Raji (cell line): Measurements from ENCODE around the gene PBX1.

Experiments used
- POLR2A ChIP-seq: IDR thresholded peaks from 2 replicates; pipeline ENCODE4 v1.6.1; 2011; ENCODE audit warnings: low read depth, low read length, control low read depth; ENCODE audit not compliant: insufficient read depth

Gene PBX1

GRCh38 chr1:164880644-164881043, 321.7 kb downstream of the PBX1 start:
- TF ChIP-seq POLR2A: no peak

GRCh38 chr1:164885311-164885710, 326.3 kb downstream of the PBX1 start:
- TF ChIP-seq POLR2A: no peak

GRCh38 chr1:164886101-164886500, 327.1 kb downstream of the PBX1 start:
- no peak for TF ChIP-seq POLR2A

DNA sequence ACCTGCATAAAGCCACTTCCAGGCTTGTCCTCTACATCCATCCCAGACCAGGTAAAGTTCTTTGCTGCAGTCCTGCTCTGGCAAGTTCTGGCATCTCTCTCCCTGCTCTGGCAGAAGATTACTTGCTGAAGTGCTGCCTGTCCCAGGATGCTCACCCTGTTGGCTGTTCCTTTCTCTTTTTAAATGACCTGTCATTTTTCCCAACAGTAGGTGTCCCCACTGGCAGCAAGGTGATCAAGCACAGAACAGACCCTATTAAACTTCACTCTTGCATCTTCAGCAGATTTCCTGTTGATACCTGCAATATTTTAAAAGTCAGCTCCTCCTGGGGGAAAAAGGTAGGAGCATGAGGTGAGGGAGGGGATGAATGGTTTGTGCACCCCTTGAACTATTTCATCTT, 332.6 kb downstream of the PBX1 start:
- TF ChIP-seq POLR2A: no peak

- no peak for TF ChIP-seq POLR2A
Observed at GRCh38 chr1:164895026-164895912, 336.3 kb downstream of the PBX1 start.

- TF ChIP-seq POLR2A: no peak
Observed at GRCh38 chr1:164901031-164901430, 342.0 kb downstream of the PBX1 start.
